Testis (tissue), 2 donors: ENCODE measurements around the gene COL5A1.

Experiments
- CTCF ChIP-seq, 3 experiments: fragments of 450-650 bp in 2 of 3; fragments of 200-600 bp in 1 of 3; sonication (generic) in 1 of 3; IDR thresholded peaks; one replicate each; pipeline ENCODE4 v1.5.1; 2016 to 2019; ENCODE audit warnings: antibody characterized with exemption in 3 of 3, mild to moderate bottlenecking in 2 of 3, moderate library complexity in 1 of 3
- POLR2A ChIP-seq: fragments of 450-650 bp; IDR thresholded peaks from one replicate; pipeline ENCODE4 v1.6.1; 2017; ENCODE audit warnings: antibody characterized with exemption, mild to moderate bottlenecking, moderate library complexity

GRCh38 chr9:134693011-134693410 lies 51.4 kb downstream of the COL5A1 start:
- TF ChIP-seq POLR2A (no peak), CTCF (IDR thresholded peaks at IDR 0.05) (no peak)
